Mammary epithelial cell (primary cell): Measurements from ENCODE around the gene FKBP4.

Experiments used
- CTCF ChIP-seq, 2 donors: IDR thresholded peaks in 1 of 2; conservative IDR thresholded peaks in 1 of 2; 2 replicates each; pipeline ENCODE4 v1.5.1; 2011 to 2012; ENCODE audit warnings: inconsistent platforms in 2 of 2, low read length in 2 of 2, mild to moderate bottlenecking in 2 of 2, control low read depth in 1 of 2, low read depth in 1 of 2; ENCODE audit not compliant: insufficient read depth in 1 of 2; ENCODE audit errors: extremely low read depth in 1 of 2
- EZH2 ChIP-seq: IDR thresholded peaks from 2 replicates; pipeline ENCODE4 v1.6.1; 2012; ENCODE audit warnings: low read length, inconsistent platforms, borderline replicate concordance

- TF ChIP-seq CTCF (conservative IDR thresholded peaks at IDR 0.05 in 1 of 2, IDR thresholded peaks at IDR 0.05 in 1 of 2; ENCODE audit: extremely low read depth in 1 of 2, insufficient read depth in 1 of 2, low read depth in 1 of 2, low read length in 2 of 2) (no peak), EZH2 (no peak)
Observed at GRCh38 chr12:2745655-2746054, 49.1 kb upstream of the FKBP4 start.
